Ishikawa (cell line): ENCODE results near the gene MB.

Experiments used
- EGR1 ChIP-seq: IDR thresholded peaks from 2 replicates; pipeline ENCODE4 v1.6.1; 2012
- EP300 ChIP-seq: IDR thresholded peaks from 2 replicates; pipeline ENCODE4 v1.6.1; 2012; ENCODE audit warnings: borderline replicate concordance
- RAD21 ChIP-seq: IDR thresholded peaks from 2 replicates; pipeline ENCODE4 v1.6.1; 2012; ENCODE audit warnings: low read depth
- REST ChIP-seq: IDR thresholded peaks from 2 replicates; pipeline ENCODE4 v1.6.1; 2012; ENCODE audit warnings: low read depth, mild to moderate bottlenecking
- TEAD4 ChIP-seq: IDR thresholded peaks from 2 replicates; pipeline ENCODE4 v1.6.1; 2012
- USF1 ChIP-seq: IDR thresholded peaks from 2 replicates; pipeline ENCODE4 v1.6.1; 2012

GRCh38 chr22:35564975-35565867, 51.9 kb downstream of the MB start:
- no peak for TF ChIP-seq EP300
- TF ChIP-seq TEAD4, result no peak
- no peak for TF ChIP-seq REST
- TF ChIP-seq RAD21, result no peak
- TF ChIP-seq USF1, result no peak
- no peak for TF ChIP-seq EGR1
